ENCODE results near the gene PAK6. TPM values are rescaled to one million over a fixed set of nuclear protein-coding genes. Genes with fewer than 3 reads are reported as not detected.

Gene PAK6
- total RNA-seq, 4 donors from 2014 or later = 0.94 to 4.6 (median 1.6) TPM

DNA sequence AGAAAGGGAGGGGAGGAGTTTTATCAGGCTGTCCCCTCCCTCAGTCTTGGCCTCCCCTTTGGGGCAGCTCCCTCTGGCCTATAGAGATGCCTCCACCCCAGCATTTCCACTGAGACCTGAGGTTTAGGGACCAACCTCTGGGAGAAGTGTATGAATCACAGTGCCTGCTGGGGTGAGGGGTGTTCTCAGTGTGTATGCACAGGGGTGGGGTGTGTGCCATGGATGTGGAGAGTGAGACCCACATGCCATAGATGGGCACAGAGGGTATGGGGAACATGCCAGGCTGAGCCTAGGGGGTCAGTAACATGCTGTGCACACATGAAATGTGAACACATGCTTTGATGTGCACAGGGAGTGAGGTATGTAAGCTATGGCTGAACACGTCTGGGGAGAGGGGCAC, 56.4 kb downstream of the PAK6 start:
- TF ChIP-seq, protein P1, sequence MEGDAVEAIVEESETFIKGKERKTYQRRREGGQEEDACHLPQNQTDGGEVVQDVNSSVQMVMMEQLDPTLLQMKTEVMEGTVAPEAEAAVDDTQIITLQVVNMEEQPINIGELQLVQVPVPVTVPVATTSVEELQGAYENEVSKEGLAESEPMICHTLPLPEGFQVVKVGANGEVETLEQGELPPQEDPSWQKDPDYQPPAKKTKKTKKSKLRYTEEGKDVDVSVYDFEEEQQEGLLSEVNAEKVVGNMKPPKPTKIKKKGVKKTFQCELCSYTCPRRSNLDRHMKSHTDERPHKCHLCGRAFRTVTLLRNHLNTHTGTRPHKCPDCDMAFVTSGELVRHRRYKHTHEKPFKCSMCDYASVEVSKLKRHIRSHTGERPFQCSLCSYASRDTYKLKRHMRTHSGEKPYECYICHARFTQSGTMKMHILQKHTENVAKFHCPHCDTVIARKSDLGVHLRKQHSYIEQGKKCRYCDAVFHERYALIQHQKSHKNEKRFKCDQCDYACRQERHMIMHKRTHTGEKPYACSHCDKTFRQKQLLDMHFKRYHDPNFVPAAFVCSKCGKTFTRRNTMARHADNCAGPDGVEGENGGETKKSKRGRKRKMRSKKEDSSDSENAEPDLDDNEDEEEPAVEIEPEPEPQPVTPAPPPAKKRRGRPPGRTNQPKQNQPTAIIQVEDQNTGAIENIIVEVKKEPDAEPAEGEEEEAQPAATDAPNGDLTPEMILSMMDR (IDR thresholded peaks at IDR 0.05) = no peak
- TF ChIP-seq POLR2AphosphoS5 (IDR thresholded peaks at IDR 0.05) (no peak), EP300 (IDR thresholded peaks at IDR 0.05) (no peak), POLR2A (IDR thresholded peaks at IDR 0.05) (no peak)
- no peak for ATAC-seq
- no peak overlapping the region for H3K27ac ChIP-seq

DNA sequence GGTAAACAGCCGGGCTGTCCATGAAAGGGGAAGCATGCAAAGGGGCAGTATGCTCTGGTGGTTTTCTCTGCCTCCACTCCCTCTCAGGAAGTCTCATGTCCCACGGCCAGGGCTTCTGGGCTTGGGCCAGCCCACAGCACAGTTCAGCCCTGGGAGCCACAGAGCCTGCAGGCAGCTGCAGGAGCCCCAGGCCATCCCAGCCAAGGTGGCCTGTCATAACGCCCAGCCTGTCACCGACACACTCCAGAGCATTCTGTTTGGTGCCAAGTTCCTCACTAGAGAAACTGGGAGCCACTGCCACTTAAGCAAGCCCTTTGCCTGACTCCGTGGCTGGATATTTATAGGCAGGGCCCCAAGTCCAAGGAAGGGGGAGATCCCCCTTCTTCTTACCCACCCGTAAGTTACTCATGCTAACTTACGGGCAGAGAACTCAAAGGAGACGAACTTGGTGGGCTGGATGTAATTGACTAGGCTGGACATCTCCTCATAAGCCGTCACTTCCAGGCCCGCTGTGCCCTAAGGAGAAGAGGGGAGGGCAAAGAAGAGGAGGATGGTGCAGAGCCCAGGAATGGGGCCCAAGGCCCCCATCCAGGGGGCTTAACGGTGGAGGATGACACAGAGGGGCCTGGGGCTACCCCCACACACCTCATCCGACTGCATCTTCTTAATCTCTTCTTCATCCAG, 57.2 kb downstream of the PAK6 start:
- 40 to 47% methylated on average over 3 to 4 of the region's 12 CpGs for WGBS, 2 donors (ENCODE audit: low coverage in 1 of 2)
- H3K27me3 ChIP-seq = no peaks in the 10 kb centered on the region
- peaks cover 0 to 6% of the 10 kb centered on the region in 2 donors for H3K36me3 ChIP-seq
- peaks cover 0 to 17% (median 6%) of the 10 kb centered on the region in 3 donors for H3K4me1 ChIP-seq
- peak; percentile 28 for ATAC-seq
- H3K4me3 ChIP-seq = no peak overlapping the region
- peaks cover 0 to 22% (median 0%) of the 10 kb centered on the region in 3 donors for H3K9me3 ChIP-seq
- TF ChIP-seq POLR2A (IDR thresholded peaks at IDR 0.05) = no peak
- TF ChIP-seq POLR2AphosphoS5 (IDR thresholded peaks at IDR 0.05) = peak; percentile 49
- TF ChIP-seq, protein P1 (IDR thresholded peaks at IDR 0.05) = no peak
- no peak for TF ChIP-seq EP300 (IDR thresholded peaks at IDR 0.05)
- no peak overlapping the region for H3K27ac ChIP-seq

More for the DNA sequence above, 56.4 kb downstream of the PAK6 start:
- WGBS, 2 donors (ENCODE audit: low coverage in 1 of 2) = 69% methylated on average over 1 of the region's 1 CpG; no CpG with 5 or more reads in 1 of the 2 donors
- no peaks in the 10 kb centered on the region for H3K27me3 ChIP-seq
- peaks cover 0 to 15% (median 0%) of the 10 kb centered on the region in 3 donors for H3K9me3 ChIP-seq
- H3K4me3 ChIP-seq = no peak overlapping the region
- peaks cover 0 to 24% (median 10%) of the 10 kb centered on the region in 3 donors for H3K4me1 ChIP-seq
- H3K36me3 ChIP-seq = peaks cover 0 to 6% of the 10 kb centered on the region in 2 donors

DNA sequence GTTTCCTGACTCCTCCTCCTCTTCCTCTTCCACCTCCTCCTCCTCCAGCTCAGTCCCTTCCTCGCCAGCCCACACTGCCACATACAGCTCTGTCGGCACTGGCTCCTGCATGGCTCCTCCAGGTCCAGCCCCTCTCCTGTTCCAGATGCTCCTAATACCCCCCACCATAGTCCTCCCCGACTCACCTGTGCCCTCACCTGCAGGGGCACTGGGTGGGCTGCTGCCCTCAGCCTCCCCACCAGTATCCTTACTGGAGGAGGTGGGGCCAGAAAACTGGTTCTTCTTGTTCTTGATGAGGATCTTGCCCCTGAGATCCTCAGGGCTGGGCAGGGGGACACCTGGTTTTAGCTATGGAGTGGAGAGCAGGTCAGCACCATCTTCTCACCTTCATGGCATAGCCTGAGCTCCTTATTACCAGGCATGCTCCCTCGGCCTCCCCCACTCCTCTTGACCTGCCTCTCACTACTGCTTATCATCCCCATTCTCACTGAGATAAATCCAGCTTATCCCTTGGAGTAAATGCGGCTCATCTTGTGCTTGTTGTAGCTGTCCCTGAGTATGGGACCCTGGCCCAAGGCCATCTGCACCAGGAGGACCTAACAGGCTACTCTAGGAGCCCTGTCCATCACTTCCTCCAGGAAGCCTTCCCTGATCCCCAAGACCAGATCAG, 57.8 kb downstream of the PAK6 start:
- ATAC-seq = no peak
- Histone ChIP-seq H3K27me3 (no peaks in the 10 kb centered on the region), H3K4me1 (peaks cover 0 to 11% (median 0%) of the 10 kb centered on the region in 3 donors), H3K36me3 (peaks cover 0 to 6% of the 10 kb centered on the region in 2 donors), H3K9me3 (peaks cover 0 to 22% (median 0%) of the 10 kb centered on the region in 3 donors), H3K27ac (no peak overlapping the region), H3K4me3 (no peak overlapping the region)
- WGBS, 2 donors (ENCODE audit: low coverage in 1 of 2) = 75 to 94% methylated on average over 3 to 4 of the region's 5 CpGs
- TF ChIP-seq, protein P1 (IDR thresholded peaks at IDR 0.05) = no peak
- TF ChIP-seq POLR2A (IDR thresholded peaks at IDR 0.05) = no peak
- TF ChIP-seq EP300 (IDR thresholded peaks at IDR 0.05) = no peak
- TF ChIP-seq POLR2AphosphoS5 (IDR thresholded peaks at IDR 0.05) = no peak

DNA sequence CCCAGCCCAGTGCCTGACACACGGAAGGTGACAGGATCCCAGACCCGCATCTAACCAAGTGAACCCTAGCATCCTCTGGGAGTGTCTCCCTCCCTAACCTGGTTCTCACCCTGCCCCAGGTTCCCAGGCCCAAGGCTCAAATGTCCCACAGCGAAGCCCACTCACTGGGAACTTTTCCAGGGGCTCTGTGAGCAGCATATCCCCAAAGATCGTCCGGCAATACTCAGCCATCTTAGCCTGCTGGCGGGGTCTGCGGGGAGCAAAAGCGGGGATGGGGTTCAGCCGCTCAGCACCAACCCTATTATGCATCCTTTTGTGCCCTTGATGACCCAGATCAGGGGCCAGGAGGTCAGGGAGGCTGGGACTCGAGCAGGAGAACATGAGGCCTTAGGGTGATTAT, 58.5 kb downstream of the PAK6 start:
- no peak for ATAC-seq
- 80% methylated on average over 6 of the region's 10 CpGs; no CpG with 5 or more reads in 1 of the 2 donors for WGBS, 2 donors (ENCODE audit: low coverage in 1 of 2)
- H3K9me3 ChIP-seq = peaks cover 0 to 22% (median 0%) of the 10 kb centered on the region in 3 donors

More for the DNA sequence above, 58.5 kb downstream of the PAK6 start:
- H3K27ac ChIP-seq = no peak overlapping the region
- peaks cover 0 to 6% of the 10 kb centered on the region in 2 donors for H3K36me3 ChIP-seq
- H3K4me1 ChIP-seq = peaks cover 0 to 9% (median 0%) of the 10 kb centered on the region in 3 donors
- H3K4me3 ChIP-seq = no peak overlapping the region
- H3K27me3 ChIP-seq = peaks cover 1% of the 10 kb centered on the region
- no peak for TF ChIP-seq POLR2A (IDR thresholded peaks at IDR 0.05)
- TF ChIP-seq, protein P1 (IDR thresholded peaks at IDR 0.05) = no peak
- TF ChIP-seq POLR2AphosphoS5 (IDR thresholded peaks at IDR 0.05) = no peak
- no peak for TF ChIP-seq EP300 (IDR thresholded peaks at IDR 0.05)

Data from gastroesophageal sphincter (tissue), 4 donors.